ENCODE results near the gene RAB17. TPM values are rescaled to one million over a fixed set of nuclear protein-coding genes. Genes with fewer than 3 reads are reported as not detected.

RAB17 gene
- polyA plus RNA-seq, 1 donor (not counting 4 experiments of a cell fraction or from before 2014, with no cell fraction given) = 2.4 TPM

- H3K27ac ChIP-seq (ENCODE audit: control insufficient read depth, insufficient read depth, low read length) = no peak overlapping the region
- no peaks in the 10 kb centered on the region for H3K79me2 ChIP-seq (ENCODE audit: control insufficient read depth, insufficient read depth, low read length)
- FAIRE-seq (no peak), DNase-seq (ENCODE audit: low read depth, low spot score) (no peak)
- no peaks in the 10 kb centered on the region for H4K20me1 ChIP-seq (ENCODE audit: control insufficient read depth, extremely low read depth, insufficient read depth, low read length)
- H3K9me3 ChIP-seq (ENCODE audit: control insufficient read depth, low read depth, low read length) = peaks cover 3% of the 10 kb centered on the region
- H3K27me3 ChIP-seq (ENCODE audit: control insufficient read depth, extremely low read depth, insufficient read depth, low read length) = no peaks in the 10 kb centered on the region
- dilution Hi-C loops (cut with MboI; ENCODE audit: extremely low pct_ligation_motif_present, low sequenced_read_pairs) = no loop called here
- peaks cover 16% of the 10 kb centered on the region for H3K4me1 ChIP-seq (ENCODE audit: control insufficient read depth, extremely low read depth, insufficient read depth, low read length)
- TF ChIP-seq, protein P1, sequence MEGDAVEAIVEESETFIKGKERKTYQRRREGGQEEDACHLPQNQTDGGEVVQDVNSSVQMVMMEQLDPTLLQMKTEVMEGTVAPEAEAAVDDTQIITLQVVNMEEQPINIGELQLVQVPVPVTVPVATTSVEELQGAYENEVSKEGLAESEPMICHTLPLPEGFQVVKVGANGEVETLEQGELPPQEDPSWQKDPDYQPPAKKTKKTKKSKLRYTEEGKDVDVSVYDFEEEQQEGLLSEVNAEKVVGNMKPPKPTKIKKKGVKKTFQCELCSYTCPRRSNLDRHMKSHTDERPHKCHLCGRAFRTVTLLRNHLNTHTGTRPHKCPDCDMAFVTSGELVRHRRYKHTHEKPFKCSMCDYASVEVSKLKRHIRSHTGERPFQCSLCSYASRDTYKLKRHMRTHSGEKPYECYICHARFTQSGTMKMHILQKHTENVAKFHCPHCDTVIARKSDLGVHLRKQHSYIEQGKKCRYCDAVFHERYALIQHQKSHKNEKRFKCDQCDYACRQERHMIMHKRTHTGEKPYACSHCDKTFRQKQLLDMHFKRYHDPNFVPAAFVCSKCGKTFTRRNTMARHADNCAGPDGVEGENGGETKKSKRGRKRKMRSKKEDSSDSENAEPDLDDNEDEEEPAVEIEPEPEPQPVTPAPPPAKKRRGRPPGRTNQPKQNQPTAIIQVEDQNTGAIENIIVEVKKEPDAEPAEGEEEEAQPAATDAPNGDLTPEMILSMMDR (optimal IDR thresholded peaks at IDR 0.05 in 1 of 3, IDR thresholded peaks at IDR 0.05 in 1 of 3, conservative IDR thresholded peaks at IDR 0.05 in 1 of 3; ENCODE audit: extremely low read depth in 1 of 3, insufficient read depth in 2 of 3, low read length in 3 of 3) = no peak
- TF ChIP-seq EZH2 (IDR thresholded peaks at IDR 0.05; ENCODE audit: low read length) = no peak
- H3K36me3 ChIP-seq (ENCODE audit: control insufficient read depth in 2 of 2, extremely low read depth in 1 of 2, insufficient read depth in 2 of 2, low read length in 2 of 2) = no peaks in the 10 kb centered on the region
- H3K4me3 ChIP-seq (ENCODE audit: control insufficient read depth in 2 of 3, extremely low read depth in 1 of 3, insufficient read depth in 2 of 3, low read depth in 1 of 3, low read length in 3 of 3) = no peak overlapping the region
- H3K9ac ChIP-seq (ENCODE audit: control insufficient read depth, extremely low read depth, insufficient read depth, low read length) = no peak overlapping the region
- no peaks in the 10 kb centered on the region for H3K9me1 ChIP-seq (ENCODE audit: control insufficient read depth, extremely low read depth, insufficient read depth, low read length)
- no peak overlapping the region for H2AFZ ChIP-seq (ENCODE audit: control insufficient read depth, low read length)
- no peak overlapping the region for H3K4me2 ChIP-seq (ENCODE audit: control insufficient read depth, extremely low read depth, insufficient read depth, low read depth, low read length)
Measured at GRCh38 chr2:237570776-237571335, 19.7 kb downstream of the RAB17 start.

DNA sequence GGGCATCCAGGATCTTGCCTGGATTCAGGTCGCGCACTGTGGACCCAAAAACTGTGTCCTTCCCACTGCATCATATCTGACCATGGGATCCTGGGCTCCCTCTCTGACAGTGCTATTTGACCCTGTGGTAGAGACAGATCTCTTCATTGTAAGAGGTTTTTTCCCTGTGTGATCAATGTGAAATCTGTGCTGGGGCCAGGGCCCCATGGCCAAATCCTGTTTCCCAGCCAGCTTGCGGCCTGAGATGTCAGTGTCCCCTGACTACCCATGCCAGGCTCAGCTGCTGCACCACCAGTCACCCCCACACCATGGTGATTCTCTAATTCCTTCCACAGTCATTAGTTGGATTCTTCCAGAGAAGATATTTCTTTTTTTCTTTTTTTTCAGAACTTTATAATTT is 20.6 kb downstream of the RAB17 start:
- dilution Hi-C loops (cut with MboI; ENCODE audit: extremely low pct_ligation_motif_present, low sequenced_read_pairs) = no loop called here
- DNase-seq (ENCODE audit: low read depth, low spot score) = no peak
- no peak overlapping the region for H3K27ac ChIP-seq (ENCODE audit: control insufficient read depth, insufficient read depth, low read length)
- no peak overlapping the region for H3K4me2 ChIP-seq (ENCODE audit: control insufficient read depth, extremely low read depth, insufficient read depth, low read depth, low read length)
- no peak overlapping the region for H3K9ac ChIP-seq (ENCODE audit: control insufficient read depth, extremely low read depth, insufficient read depth, low read length)
- H3K9me3 ChIP-seq (ENCODE audit: control insufficient read depth, low read depth, low read length) = peaks cover 3% of the 10 kb centered on the region
- no peaks in the 10 kb centered on the region for H3K36me3 ChIP-seq (ENCODE audit: control insufficient read depth in 2 of 2, extremely low read depth in 1 of 2, insufficient read depth in 2 of 2, low read length in 2 of 2)
- no peaks in the 10 kb centered on the region for H3K9me1 ChIP-seq (ENCODE audit: control insufficient read depth, extremely low read depth, insufficient read depth, low read length)
- FAIRE-seq = no peak
- no peak overlapping the region for H2AFZ ChIP-seq (ENCODE audit: control insufficient read depth, low read length)
- peaks cover 7% of the 10 kb centered on the region for H3K4me1 ChIP-seq (ENCODE audit: control insufficient read depth, extremely low read depth, insufficient read depth, low read length)
- H4K20me1 ChIP-seq (ENCODE audit: control insufficient read depth, extremely low read depth, insufficient read depth, low read length) = no peaks in the 10 kb centered on the region
- H3K4me3 ChIP-seq (ENCODE audit: control insufficient read depth in 2 of 3, extremely low read depth in 1 of 3, insufficient read depth in 2 of 3, low read depth in 1 of 3, low read length in 3 of 3) = no peak overlapping the region
- H3K79me2 ChIP-seq (ENCODE audit: control insufficient read depth, insufficient read depth, low read length) = no peaks in the 10 kb centered on the region
- TF ChIP-seq EZH2 (IDR thresholded peaks at IDR 0.05; ENCODE audit: low read length) = no peak
- TF ChIP-seq, protein P1 (optimal IDR thresholded peaks at IDR 0.05 in 1 of 3, IDR thresholded peaks at IDR 0.05 in 1 of 3, conservative IDR thresholded peaks at IDR 0.05 in 1 of 3; ENCODE audit: extremely low read depth in 1 of 3, insufficient read depth in 2 of 3, low read length in 3 of 3) = no peak
- no peaks in the 10 kb centered on the region for H3K27me3 ChIP-seq (ENCODE audit: control insufficient read depth, extremely low read depth, insufficient read depth, low read length)

Measured in keratinocyte (primary cell).